Measurements from ENCODE around the gene CAPNS1.

DNA sequence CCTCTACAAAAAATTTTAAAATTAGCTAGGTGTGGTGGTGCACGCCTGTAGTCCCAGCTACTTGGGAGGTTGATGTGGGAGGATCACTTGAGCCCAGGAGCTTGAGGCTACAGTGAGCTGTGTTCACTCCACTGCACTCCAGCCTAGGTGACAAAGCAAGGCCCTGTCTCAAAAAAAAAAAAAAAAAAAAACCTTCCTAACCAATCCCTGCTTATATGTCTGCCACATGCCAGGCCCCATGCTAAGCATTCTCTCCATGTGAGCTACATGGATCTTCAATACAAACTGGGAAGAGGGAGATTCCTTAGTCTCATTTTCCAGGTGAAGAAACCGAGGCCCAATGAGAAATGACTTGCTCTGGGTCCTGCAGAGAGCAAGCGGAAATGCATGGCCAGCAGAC is 31.2 kb upstream of the CAPNS1 start:
- no peak for TF ChIP-seq POLR2A (IDR thresholded peaks at IDR 0.05)
- TF ChIP-seq, protein P1, sequence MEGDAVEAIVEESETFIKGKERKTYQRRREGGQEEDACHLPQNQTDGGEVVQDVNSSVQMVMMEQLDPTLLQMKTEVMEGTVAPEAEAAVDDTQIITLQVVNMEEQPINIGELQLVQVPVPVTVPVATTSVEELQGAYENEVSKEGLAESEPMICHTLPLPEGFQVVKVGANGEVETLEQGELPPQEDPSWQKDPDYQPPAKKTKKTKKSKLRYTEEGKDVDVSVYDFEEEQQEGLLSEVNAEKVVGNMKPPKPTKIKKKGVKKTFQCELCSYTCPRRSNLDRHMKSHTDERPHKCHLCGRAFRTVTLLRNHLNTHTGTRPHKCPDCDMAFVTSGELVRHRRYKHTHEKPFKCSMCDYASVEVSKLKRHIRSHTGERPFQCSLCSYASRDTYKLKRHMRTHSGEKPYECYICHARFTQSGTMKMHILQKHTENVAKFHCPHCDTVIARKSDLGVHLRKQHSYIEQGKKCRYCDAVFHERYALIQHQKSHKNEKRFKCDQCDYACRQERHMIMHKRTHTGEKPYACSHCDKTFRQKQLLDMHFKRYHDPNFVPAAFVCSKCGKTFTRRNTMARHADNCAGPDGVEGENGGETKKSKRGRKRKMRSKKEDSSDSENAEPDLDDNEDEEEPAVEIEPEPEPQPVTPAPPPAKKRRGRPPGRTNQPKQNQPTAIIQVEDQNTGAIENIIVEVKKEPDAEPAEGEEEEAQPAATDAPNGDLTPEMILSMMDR (IDR thresholded peaks at IDR 0.05) = no peak
